Activated effector memory CD4-positive, alpha-beta T cell treated with anti-CD3 and anti-CD28 coated beads, Interleukin-2, amount 50 U/mL, for 16 hours (primary cell): ENCODE measurements around the gene SIRT2.
A peak's percentile ranks its signal among the peaks of the same experiment; 100 is the strongest.
"Not testable (repeated sequence)": the region's sequence is repeated elsewhere in the genome, so short reads cannot be mapped to it uniquely, and the experiment has no call there.

ENCODE experiments used
- DNase-seq: peaks from one replicate; pipeline ENCODE4 v3.0.0-alpha.2; 2020

SIRT2 gene

GRCh38 chr19:38892841-38893240, 6.6 kb downstream of the SIRT2 start:
- DNase-seq, result no peak

GRCh38 chr19:38891771-38892170, 7.6 kb downstream of the SIRT2 start:
- DNase-seq, result no peak

DNA sequence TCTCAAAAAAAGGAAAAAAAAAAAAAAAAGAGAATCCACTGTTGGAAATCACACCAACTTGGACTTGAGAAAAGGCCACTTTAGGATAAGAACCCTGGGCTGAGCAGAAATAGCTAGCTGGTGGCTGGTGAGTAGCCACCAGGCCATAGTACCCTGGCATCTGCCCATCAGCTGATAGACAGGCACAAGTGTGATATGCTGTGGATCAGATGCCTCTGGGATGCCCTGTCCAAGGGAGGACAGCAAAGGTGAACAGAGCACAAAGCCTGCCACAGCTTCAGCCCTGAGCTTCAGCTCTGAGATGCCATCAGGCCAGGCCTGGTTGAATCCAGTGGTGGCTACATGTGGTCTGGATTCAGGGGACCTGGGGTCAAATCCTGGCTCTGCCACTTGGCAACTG, 8.7 kb downstream of the SIRT2 start:
- DNase-seq, result no peak

- DNase-seq, result no peak
Observed at GRCh38 chr19:38889803-38890202, 9.6 kb downstream of the SIRT2 start.

DNA sequence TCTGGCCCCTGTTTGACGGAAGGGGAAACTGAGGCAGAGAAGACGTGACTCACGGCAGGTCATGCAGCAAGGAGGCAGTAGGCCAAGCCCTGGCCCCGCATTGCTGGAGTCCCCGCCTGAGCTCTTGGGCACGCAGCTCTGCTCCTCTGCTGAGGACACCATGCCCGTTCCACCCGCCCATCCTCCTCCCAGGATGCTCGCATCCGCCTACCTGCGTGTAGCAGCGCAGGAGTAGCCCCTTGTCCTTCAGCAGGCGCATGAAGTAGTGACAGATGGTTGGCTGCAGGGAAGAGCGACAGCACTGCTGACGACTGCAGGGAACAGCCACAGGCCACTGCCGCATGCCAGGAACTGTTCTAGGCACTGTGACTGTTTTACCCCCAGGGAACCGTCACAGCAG, 10.5 kb downstream of the SIRT2 start:
- no peak for DNase-seq

DNA sequence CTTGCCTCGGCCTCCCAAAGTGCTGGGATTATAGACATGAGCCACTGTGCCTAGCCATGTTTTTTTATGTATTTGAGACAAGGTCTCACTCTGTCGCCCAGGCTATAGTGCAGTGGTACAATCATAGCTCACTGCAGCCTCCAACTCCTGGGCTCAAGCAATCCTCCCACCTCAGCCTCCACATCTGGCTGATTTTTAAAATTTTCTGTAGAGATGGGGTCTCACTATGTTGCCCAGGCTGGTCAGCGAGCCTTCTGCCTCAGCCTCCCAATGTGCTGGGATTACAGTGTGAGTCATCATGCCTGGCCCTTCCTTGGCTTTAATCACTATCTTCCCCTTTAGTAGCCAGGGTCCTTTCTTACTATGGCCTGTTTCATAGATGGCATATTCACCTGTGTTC, 14.7 kb downstream of the SIRT2 start:
- DNase-seq, result not testable (repeated sequence)

DNA sequence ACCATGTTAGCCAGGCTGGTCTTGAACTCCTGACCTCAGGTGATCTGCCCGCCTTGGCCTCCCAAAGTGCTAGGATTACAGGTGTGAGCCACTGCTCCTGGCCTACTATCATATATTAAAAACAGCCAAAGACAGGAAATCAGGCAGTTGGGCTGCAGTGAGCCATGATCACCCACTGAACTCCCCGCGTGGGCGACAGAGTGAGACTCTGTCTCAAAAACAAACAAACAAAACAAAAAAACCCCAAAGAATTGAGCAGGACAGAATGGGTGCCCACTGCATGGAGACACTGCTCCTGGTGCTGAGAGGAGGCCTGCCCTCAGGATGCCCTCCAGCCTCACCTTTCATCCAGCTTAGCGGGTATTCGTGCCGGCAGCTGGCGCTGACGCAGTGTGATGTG, 16.1 kb downstream of the SIRT2 start:
- no peak for DNase-seq

GRCh38 chr19:38880882-38881609, 18.4 kb downstream of the SIRT2 start:
- DNase-seq, result no peak

DNA sequence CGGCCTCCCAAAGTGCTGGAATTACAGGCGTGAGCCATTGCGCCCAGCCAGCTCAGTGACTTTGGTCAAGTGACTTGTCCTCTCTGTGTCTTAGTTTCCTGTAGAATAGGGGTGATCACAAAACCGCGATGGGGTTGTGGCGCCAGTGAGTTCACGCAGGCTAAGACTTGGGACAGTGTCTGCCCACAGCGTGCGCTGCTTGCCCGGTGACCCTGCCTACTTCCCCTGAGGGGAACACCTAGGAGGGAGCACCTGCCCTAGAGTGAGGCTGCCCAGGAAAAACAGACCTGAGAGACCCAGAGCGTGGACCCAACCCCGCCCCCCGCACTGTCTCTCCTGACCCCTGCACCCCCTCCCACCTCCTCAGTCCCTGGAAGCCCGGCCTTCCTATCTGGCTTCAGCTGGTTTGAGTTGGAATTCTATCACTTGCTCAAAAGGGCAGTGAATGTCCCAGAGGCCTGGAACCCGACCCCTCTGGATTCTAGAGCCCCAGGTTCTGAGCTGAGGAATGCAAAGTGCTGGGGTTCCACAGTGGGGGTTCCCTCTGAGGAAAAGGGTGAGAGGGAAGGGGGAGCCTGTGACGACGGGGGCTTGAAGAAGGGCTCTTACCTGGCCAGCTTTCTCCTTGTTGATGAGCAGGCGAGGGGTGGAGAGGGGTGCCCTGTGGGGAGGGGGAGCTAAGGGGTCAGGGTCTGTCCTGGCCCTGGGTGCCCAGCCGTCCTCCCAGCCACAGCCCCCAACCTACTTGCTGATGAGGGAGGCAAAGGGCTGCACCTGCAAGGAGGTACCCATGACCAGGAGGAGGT, 19.1 kb downstream of the SIRT2 start:
- no peak for DNase-seq

DNA sequence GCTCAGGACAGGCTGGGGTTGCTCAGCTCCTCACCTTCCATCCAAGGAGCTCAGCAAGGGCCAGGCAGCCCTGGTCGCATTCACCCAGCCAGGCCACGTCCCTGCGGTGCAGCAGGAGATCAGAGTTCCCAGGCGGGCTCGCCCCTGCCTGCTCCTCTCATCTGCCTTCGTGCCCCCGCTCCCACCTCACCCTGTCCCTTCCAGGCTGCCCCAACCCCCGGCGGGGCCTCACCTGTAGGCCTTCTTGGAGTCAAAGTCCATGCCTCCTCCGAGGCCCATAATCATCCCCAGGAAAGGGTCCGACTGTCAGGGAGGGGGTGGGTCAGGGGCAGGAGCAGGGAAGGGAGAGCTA, 20.0 kb downstream of the SIRT2 start:
- DNase-seq, result no peak

- DNase-seq, result no peak
Observed at GRCh38 chr19:38878575-38879399, 20.6 kb downstream of the SIRT2 start.

- DNase-seq, result peak; percentile 88
Observed at GRCh38 chr19:38877781-38878574, 21.4 kb downstream of the SIRT2 start, which contains the start of gene RINL. TSS of gene RINL (minus strand) at chr19:38878275. CDS start at chr19:38876742, 1,533 bp downstream.

DNA sequence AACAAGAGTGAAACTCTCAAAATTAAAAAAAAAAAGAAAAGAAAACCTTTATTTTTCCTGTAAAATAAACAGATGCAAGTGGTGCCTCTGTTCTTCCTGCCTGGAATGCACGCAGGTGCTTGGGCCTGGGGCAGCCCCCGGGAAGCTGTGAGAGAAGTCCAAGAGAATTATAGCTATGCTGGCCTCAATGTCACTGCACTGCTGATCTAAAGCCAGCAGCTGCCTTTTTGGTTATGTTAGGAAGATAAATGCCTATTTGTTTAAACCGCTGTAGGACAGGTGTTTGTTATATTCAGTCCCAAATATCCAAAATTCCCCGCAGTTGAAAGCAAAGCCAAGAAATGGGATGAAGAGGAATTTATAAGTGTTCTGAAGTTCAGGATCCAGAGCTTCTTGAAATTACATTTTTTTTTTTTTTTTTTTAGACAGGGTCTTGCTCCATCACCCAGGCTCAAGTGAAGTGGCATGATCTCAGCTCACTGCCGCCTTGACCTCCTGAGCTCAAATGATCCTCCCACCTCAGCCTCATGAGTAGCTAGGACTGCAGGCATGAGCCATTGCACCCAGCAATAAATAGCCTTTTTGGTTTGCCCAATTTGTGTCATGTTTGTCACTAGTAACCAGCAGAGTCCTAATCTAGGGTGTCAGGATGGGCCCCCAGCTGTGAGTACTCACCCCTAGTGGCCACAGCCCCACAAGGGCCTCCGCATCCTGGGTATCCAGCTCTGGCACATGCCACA, 23.6 kb downstream of the SIRT2 start:
- DNase-seq, result no peak

DNA sequence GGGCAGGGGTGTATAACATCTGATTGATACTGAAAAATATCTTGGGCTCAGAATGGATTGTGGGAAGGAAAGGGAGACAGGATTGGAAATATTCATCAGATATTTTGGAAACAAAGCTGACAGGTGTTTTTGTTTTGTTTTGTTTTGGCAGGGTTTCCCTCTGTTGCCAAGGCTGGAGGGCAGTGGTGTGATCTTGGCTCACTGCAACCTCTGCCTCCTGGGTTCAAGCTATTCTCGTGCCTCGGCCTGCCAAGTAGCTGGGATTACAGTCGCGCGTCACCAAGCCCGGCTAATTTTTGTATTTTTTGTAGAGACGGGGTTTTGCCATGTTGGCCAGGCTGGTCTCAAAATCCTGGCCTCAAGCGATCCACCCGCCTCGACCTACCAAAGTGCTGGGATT, 26.0 kb downstream of the SIRT2 start:
- DNase-seq, result not testable (repeated sequence)

DNA sequence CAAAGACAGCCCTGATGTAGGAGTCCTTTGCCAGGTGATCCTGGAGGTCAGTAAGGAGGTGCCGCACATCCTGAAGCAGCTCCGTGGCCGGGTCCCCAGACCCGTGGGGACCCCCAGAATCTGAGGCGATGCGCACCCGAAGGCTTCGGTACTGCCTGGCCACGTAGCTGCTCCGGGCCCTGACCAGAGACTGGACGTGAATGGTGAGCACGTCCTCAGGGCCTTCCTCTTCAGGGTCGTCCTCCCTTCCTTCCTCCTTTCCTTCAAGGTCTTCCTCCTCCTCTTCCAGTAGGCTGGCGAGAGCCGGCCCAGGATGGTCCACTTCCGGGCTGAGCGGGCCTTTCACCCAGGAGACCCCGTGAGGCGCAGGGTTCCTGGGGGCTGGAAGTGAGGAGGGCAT, 28.8 kb downstream of the SIRT2 start:
- DNase-seq, result no peak

- peak; percentile 98 for DNase-seq
Observed at GRCh38 chr19:38869836-38870607, 29.4 kb downstream of the SIRT2 start.

DNA sequence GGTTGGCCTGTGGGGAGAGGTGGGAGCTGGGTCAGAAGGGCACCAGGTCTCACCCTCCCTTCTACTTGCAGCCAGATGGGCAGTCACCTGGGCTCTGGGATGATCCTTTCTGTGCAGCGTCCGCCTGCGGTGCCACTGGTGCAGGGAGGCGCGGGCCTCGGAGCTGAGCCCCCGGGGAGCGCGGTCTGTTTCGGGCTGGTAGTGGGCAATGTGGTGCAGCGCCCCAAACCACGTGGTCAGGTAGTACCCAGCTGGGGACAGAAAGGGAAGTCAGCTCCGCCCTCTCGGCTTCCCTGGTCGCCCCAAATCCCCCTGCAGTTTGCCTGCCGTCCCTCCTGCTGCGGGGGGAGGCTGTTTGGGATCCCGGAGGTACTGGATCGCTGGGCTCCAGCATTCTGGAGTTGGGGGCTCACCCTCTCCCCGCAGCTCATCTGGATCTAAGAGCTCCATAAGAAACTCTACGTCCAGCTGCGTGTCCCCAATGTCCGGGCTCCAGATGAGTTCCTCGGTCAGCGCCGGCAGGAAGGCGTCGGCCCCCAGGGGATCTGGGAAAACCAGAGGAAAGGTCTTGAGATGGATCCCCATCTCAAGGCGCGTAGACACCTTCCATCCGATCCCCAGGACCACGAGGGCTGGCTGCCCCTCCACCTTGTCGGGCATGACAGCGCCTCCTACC, 30.1 kb downstream of the SIRT2 start:
- DNase-seq, result peak; percentile 73

DNA sequence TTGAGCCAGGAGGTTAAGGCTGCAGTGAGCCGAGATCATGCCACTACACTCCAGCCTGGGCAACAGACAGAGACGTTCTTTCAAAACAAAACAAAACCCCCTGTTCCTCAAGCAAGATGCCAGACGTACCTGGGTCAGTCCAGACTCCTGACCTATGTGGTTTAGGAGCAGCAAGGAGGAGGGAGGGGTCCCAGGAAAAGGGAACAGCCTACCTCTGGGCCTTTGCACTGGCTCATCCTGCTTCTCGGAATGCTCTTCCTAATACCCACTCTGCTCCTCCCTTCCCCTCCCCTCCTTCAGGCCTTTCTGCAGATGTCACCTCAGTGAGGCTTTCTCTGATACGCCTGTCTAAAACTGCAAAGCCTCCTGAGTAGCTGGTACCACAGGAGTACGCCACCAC, 30.9 kb downstream of the SIRT2 start:
- DNase-seq, result no peak

DNA sequence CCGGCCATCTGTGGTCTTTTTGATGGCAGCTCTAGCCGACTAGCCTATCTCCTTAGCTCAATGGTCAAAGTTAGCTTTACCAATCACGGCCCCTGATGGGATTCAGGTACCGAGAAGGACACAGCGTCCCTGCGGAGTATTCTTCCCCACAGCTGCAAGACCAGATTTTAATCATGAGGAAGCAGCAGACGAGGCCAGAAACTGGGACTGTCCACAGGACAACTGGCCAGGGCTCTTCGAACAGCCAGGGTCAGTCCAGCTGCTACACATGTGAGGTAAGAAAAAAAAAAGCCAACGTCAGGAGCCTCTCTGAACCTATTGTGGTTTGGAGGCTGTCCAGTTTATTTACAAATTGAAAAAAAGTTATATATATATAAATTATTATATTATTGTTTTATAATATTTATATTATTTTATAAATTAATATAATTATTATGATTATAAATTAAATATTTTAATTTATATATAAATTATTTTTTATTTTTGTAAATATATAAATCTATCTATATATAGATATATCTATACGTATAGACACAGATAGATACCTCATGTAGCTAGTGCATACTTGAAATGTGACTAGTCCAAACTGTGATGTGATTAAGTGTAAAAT, 32.1 kb downstream of the SIRT2 start:
- no peak for DNase-seq
